NCI-H2196 treated with DMSO at 0.1 percent for 48 hours (cell line): ENCODE results near the gene ITGB5.

Source experiments
- DNase-seq: peaks from one replicate; lab custom pipeline; 2025; ENCODE audit not compliant: unreplicated experiment; lab: John Stamatoyannopoulos, UW

ITGB5 gene

GRCh38 chr3:124815781-124816180 lies 71.4 kb downstream of the ITGB5 start:
- DNase-seq, result no peak

GRCh38 chr3:124814620-124815421 lies 72.3 kb downstream of the ITGB5 start:
- no peak for DNase-seq

- DNase-seq, result no peak
Observed at GRCh38 chr3:124813541-124813940, 73.6 kb downstream of the ITGB5 start.

- DNase-seq, result no peak
Observed at GRCh38 chr3:124812291-124813265, 74.6 kb downstream of the ITGB5 start.

- DNase-seq, result no peak
Observed at GRCh38 chr3:124811436-124811835, 75.7 kb downstream of the ITGB5 start.

- no peak for DNase-seq
Observed at GRCh38 chr3:124810970-124811369, 76.2 kb downstream of the ITGB5 start.

GRCh38 chr3:124809039-124809438 lies 78.1 kb downstream of the ITGB5 start:
- no peak for DNase-seq

- DNase-seq, result no peak
Observed at GRCh38 chr3:124805671-124806070, 81.5 kb downstream of the ITGB5 start.

- DNase-seq, result no peak
Observed at GRCh38 chr3:124804875-124805274, 82.3 kb downstream of the ITGB5 start.

GRCh38 chr3:124802702-124803101 lies 84.5 kb downstream of the ITGB5 start:
- DNase-seq, result no peak

- DNase-seq, result no peak
Observed at GRCh38 chr3:124802061-124802698, 85.0 kb downstream of the ITGB5 start.

GRCh38 chr3:124800511-124801258 lies 86.5 kb downstream of the ITGB5 start:
- DNase-seq, result peak; percentile 9

- DNase-seq, result no peak
Observed at GRCh38 chr3:124800076-124800475, 87.1 kb downstream of the ITGB5 start.

- no peak for DNase-seq
Observed at GRCh38 chr3:124799676-124800075, 87.5 kb downstream of the ITGB5 start.

GRCh38 chr3:124797426-124797945 lies 89.7 kb downstream of the ITGB5 start:
- no peak for DNase-seq

GRCh38 chr3:124796477-124796876 lies 90.7 kb downstream of the ITGB5 start:
- no peak for DNase-seq

GRCh38 chr3:124793054-124793739 lies 94.0 kb downstream of the ITGB5 start:
- no peak for DNase-seq

GRCh38 chr3:124792341-124793040 lies 94.7 kb downstream of the ITGB5 start:
- DNase-seq, result no peak

GRCh38 chr3:124791639-124792151 lies 95.5 kb downstream of the ITGB5 start:
- no peak for DNase-seq
